GM21717 (cell line): Measurements from ENCODE around the gene C20orf144.

Experiments
- ATAC-seq: cut with Tn5 transposase; IDR thresholded peaks from one replicate; pipeline ENCODE4 v1.9.1; 2021; ENCODE audit warnings: mild to moderate bottlenecking, moderate library complexity; ENCODE audit not compliant: unreplicated experiment

The C20orf144 gene

GRCh38 chr20:33649201-33649681 lies 12.9 kb upstream of the C20orf144 start:
- no peak for ATAC-seq

- no peak for ATAC-seq
These were observed 11.9 kb upstream of the C20orf144 start for GRCh38 chr20:33650111-33650752.

- ATAC-seq = no peak
These were observed 11.2 kb upstream of the C20orf144 start for GRCh38 chr20:33650753-33651561.

GRCh38 chr20:33651562-33652048 lies 10.5 kb upstream of the C20orf144 start:
- no peak for ATAC-seq

- no peak for ATAC-seq
These were observed 8.8 kb upstream of the C20orf144 start for GRCh38 chr20:33653218-33653899.

GRCh38 chr20:33653900-33654596 lies 8.1 kb upstream of the C20orf144 start:
- no peak for ATAC-seq

GRCh38 chr20:33654680-33655161 lies 7.4 kb upstream of the C20orf144 start:
- ATAC-seq = no peak

- ATAC-seq = no peak
These were observed 7.0 kb upstream of the C20orf144 start for GRCh38 chr20:33655164-33655563.

GRCh38 chr20:33656010-33656782 lies 5.9 kb upstream of the C20orf144 start:
- ATAC-seq = no peak

GRCh38 chr20:33656783-33657703 lies 5.1 kb upstream of the C20orf144 start:
- no peak for ATAC-seq

GRCh38 chr20:33657704-33658095 lies 4.4 kb upstream of the C20orf144 start:
- ATAC-seq = no peak

- no peak for ATAC-seq
These were observed 3.6 kb upstream of the C20orf144 start for GRCh38 chr20:33658510-33658909.

GRCh38 chr20:33658929-33659328 lies 3.2 kb upstream of the C20orf144 start:
- ATAC-seq = no peak

GRCh38 chr20:33659341-33660034 lies 2.6 kb upstream of the C20orf144 start:
- no peak for ATAC-seq

GRCh38 chr20:33660035-33660684 lies 2.0 kb upstream of the C20orf144 start:
- ATAC-seq = no peak

- no peak for ATAC-seq
These were observed 1.5 kb upstream of the C20orf144 start for GRCh38 chr20:33660685-33661058.

- peak; percentile 62 for ATAC-seq
These were observed 1.3 kb downstream of the C20orf144 start for GRCh38 chr20:33663161-33664084.
